Upper lobe of right lung (tissue), 1 donor: ENCODE measurements around the gene TUBGCP3. TPM values are rescaled to one million over a fixed set of nuclear protein-coding genes. Genes with fewer than 3 reads are reported as not detected.

Source experiments
- ATAC-seq: fragments of 200-7000 bp; cut with Tn5 transposase; one replicate; pipeline ENCODE4 v1.9.1; 2020; ENCODE audit warnings: mild to moderate bottlenecking, moderate library complexity
- DNase-seq: peaks from one replicate; pipeline ENCODE4 v3.0.0-alpha.2; 2020
- H3K27ac ChIP-seq: fragments of 200-600 bp; one replicate; pipeline ENCODE4 v1.8.0; 2022
- H3K27me3 ChIP-seq: fragments of 200-600 bp; one replicate; pipeline ENCODE4 v1.8.0; 2022; ENCODE audit warnings: mild to moderate bottlenecking
- H3K36me3 ChIP-seq: fragments of 200-600 bp; one replicate; pipeline ENCODE4 v1.8.0; 2022
- H3K4me1 ChIP-seq: fragments of 200-600 bp; one replicate; pipeline ENCODE4 v1.8.0; 2022
- H3K4me3 ChIP-seq: fragments of 200-600 bp; one replicate; pipeline ENCODE4 v1.8.0; 2022; ENCODE audit warnings: mild to moderate bottlenecking
- H3K9me3 ChIP-seq: fragments of 200-600 bp; one replicate; pipeline ENCODE4 v1.8.0; 2022
- CTCF ChIP-seq: fragments of 200-600 bp; IDR thresholded peaks from one replicate; pipeline ENCODE4 v1.8.0; 2022; ENCODE audit warnings: antibody characterized with exemption
- intact Hi-C: fragments of 100-400 bp; cut with DNase I; formaldehyde crosslinking; loops from one replicate; pipeline ENCODE4 v1.11.0; 2022
- total RNA-seq: library from RNA; stranded (reverse); fragmentation: NEBNext Ultra II Directional; extraction: Animal tissue kit (Norgen Biotek cat#: 25700); gene quantifications from one replicate; pipeline ENCODE4 v1.2.1, GENCODE V29; 2021
- donor health status: DM: no; HTN: yes; CAD: no; lungs with severe emphysema.

TUBGCP3 gene
- total RNA-seq, 1 donor from 2014 or later = 33.9 TPM

- ATAC-seq (no peak), DNase-seq (no peak)
- H3K36me3 ChIP-seq = peaks cover 81% of the 10 kb centered on the region
- H3K27ac ChIP-seq = no peak overlapping the region
- no peaks in the 10 kb centered on the region for H3K27me3 ChIP-seq
- no peak overlapping the region for H3K4me3 ChIP-seq
- no peaks in the 10 kb centered on the region for H3K9me3 ChIP-seq
- intact Hi-C loops = no loop called here
- no peaks in the 10 kb centered on the region for H3K4me1 ChIP-seq
- TF ChIP-seq CTCF = no peak
Observed at GRCh38 chr13:112521073-112521685, 66.8 kb downstream of the TUBGCP3 start.

GRCh38 chr13:112519517-112520060, 68.4 kb downstream of the TUBGCP3 start:
- no peak for TF ChIP-seq CTCF
- Histone ChIP-seq H3K27ac (no peak overlapping the region), H3K4me3 (no peak overlapping the region), H3K9me3 (no peaks in the 10 kb centered on the region), H3K4me1 (no peaks in the 10 kb centered on the region), H3K36me3 (peaks cover 87% of the 10 kb centered on the region), H3K27me3 (no peaks in the 10 kb centered on the region)
- intact Hi-C loops = no loop called here
- no peak for DNase-seq
- ATAC-seq = no peak

- H3K36me3 ChIP-seq = peaks cover 78% of the 10 kb centered on the region
- no peak for TF ChIP-seq CTCF
- DNase-seq (no peak), ATAC-seq (no peak)
- H3K27me3 ChIP-seq = no peaks in the 10 kb centered on the region
- intact Hi-C loops = no loop called here
- H3K4me3 ChIP-seq = no peak overlapping the region
- H3K27ac ChIP-seq = no peak overlapping the region
- no peaks in the 10 kb centered on the region for H3K4me1 ChIP-seq
- H3K9me3 ChIP-seq = no peaks in the 10 kb centered on the region
Observed at GRCh38 chr13:112516218-112516617, 71.7 kb downstream of the TUBGCP3 start.

- Histone ChIP-seq H3K4me1 (no peaks in the 10 kb centered on the region), H3K9me3 (no peaks in the 10 kb centered on the region), H3K27me3 (no peaks in the 10 kb centered on the region), H3K4me3 (no peak overlapping the region), H3K27ac (no peak overlapping the region), H3K36me3 (peaks cover 72% of the 10 kb centered on the region)
- no peak for TF ChIP-seq CTCF
- DNase-seq (no peak), ATAC-seq (no peak)
- intact Hi-C loops = no loop called here
Observed at GRCh38 chr13:112513761-112514160, 74.2 kb downstream of the TUBGCP3 start.

- no peak for DNase-seq
- no peak overlapping the region for H3K4me3 ChIP-seq
- TF ChIP-seq CTCF = no peak
- ATAC-seq = no peak
- no peaks in the 10 kb centered on the region for H3K9me3 ChIP-seq
- no peaks in the 10 kb centered on the region for H3K4me1 ChIP-seq
- no peak overlapping the region for H3K27ac ChIP-seq
- intact Hi-C loops = no loop called here
- H3K36me3 ChIP-seq = peaks cover 67% of the 10 kb centered on the region
- H3K27me3 ChIP-seq = no peaks in the 10 kb centered on the region
Observed at GRCh38 chr13:112510987-112511685, 76.8 kb downstream of the TUBGCP3 start.
